K562 (cell line): ENCODE data around the gene CTNNB1. TPM values are rescaled to one million over a fixed set of nuclear protein-coding genes. Genes with fewer than 3 reads are reported as not detected.
A peak's percentile ranks its signal among the peaks of the same experiment; 100 is the strongest.

Experiments
- CHCHD3 ChIP-seq: fragments of 250-450 bp; sonication (Bioruptor Pico); IDR thresholded peaks from 2 replicates; pipeline ENCODE4 v2.1.2; 2022; ENCODE audit warnings: mild to moderate bottlenecking
- ESRRB ChIP-seq: fragments of 250-450 bp; sonication (Bioruptor Pico); IDR thresholded peaks from 2 replicates; pipeline ENCODE4 v1.5.0; 2020; ENCODE audit warnings: mild to moderate bottlenecking, moderate library complexity, borderline replicate concordance
- HNRNPK ChIP-seq: fragments of 200-400 bp; formaldehyde crosslinking; IDR thresholded peaks from one replicate; pipeline ENCODE4 v1.6.1; 2018; ENCODE audit warnings: mild to moderate bottlenecking, low read depth, low read length; ENCODE audit not compliant: poor library complexity, severe bottlenecking
- IFI16 ChIP-seq: fragments of 250-450 bp; sonication (Bioruptor Pico); IDR thresholded peaks from 2 replicates; pipeline ENCODE4 v2.1.2; 2022; ENCODE audit warnings: mild to moderate bottlenecking, inconsistent platforms
- JUN ChIP-seq, 2 experiments: sonication (generic) in 1 of 2; formaldehyde crosslinking in 1 of 2; IDR thresholded peaks; 2 replicates each; pipeline versions ENCODE4 v1.6.1 to v1.8.0; 2012 to 2022; ENCODE audit warnings: borderline replicate concordance in 2 of 2, mild to moderate bottlenecking in 2 of 2, improper control_type of control experiment in 1 of 2, low read depth in 1 of 2, low read length in 1 of 2, missing genetic modification reagents in 1 of 2
- LEF1 ChIP-seq: fragments of 450-650 bp; IDR thresholded peaks from 2 replicates; pipeline ENCODE4 v1.6.1; 2016; ENCODE audit warnings: mild to moderate bottlenecking
- MAFK ChIP-seq: IDR thresholded peaks from 2 replicates; pipeline ENCODE4 v1.6.1; 2011; ENCODE audit warnings: low read length, improper control_type of control experiment
- MLX ChIP-seq, 2 experiments: fragments of 450-650 bp in 1 of 2; sonication (generic) in 1 of 2; formaldehyde crosslinking; conservative IDR thresholded peaks; 2 replicates each; pipeline versions ENCODE4 v1.4.0 to v1.8.1; 2020 to 2022; ENCODE audit warnings: mild to moderate bottlenecking in 1 of 2, missing genetic modification reagents in 1 of 2
- NKRF ChIP-seq: fragments of 450-650 bp; IDR thresholded peaks from 2 replicates; pipeline ENCODE4 v1.6.1; 2016; ENCODE audit warnings: borderline replicate concordance
- NONO ChIP-seq, 2 experiments: fragments of 200-400 bp in 1 of 2; fragments of 450-650 bp in 1 of 2; formaldehyde crosslinking in 1 of 2; IDR thresholded peaks; 2 replicates each; pipeline ENCODE4 v1.6.1; 2017; ENCODE audit warnings: low read depth in 2 of 2, mild to moderate bottlenecking in 2 of 2, moderate library complexity in 2 of 2, low read length in 1 of 2
- PHF20 ChIP-seq: fragments of 450-650 bp; IDR thresholded peaks from 2 replicates; pipeline ENCODE4 v1.6.1; 2018; ENCODE audit not compliant: partially characterized antibody
- POLR2AphosphoS2 ChIP-seq: IDR thresholded peaks from 2 replicates; pipeline ENCODE4 v1.6.1; 2012; ENCODE audit warnings: low read length, improper control_type of control experiment
- RBM34 ChIP-seq: fragments of 200-400 bp; formaldehyde crosslinking; IDR thresholded peaks from 2 replicates; pipeline ENCODE4 v1.6.1; 2018; ENCODE audit warnings: low read length, borderline replicate concordance; ENCODE audit not compliant: insufficient read depth
- SMC3 ChIP-seq: conservative IDR thresholded peaks from 2 replicates; pipeline ENCODE4 v1.6.1; 2011; ENCODE audit warnings: low read depth, low read length, improper control_type of control experiment; ENCODE audit not compliant: insufficient read depth
- SNIP1 ChIP-seq: fragments of 450-650 bp; IDR thresholded peaks from 2 replicates; pipeline ENCODE4 v1.7.1; 2017; ENCODE audit warnings: low read depth, mild to moderate bottlenecking
- SP2 ChIP-seq: IDR thresholded peaks from 2 replicates; pipeline ENCODE4 v1.6.1; 2011; ENCODE audit warnings: mild to moderate bottlenecking, low read depth, low read length, moderate library complexity; ENCODE audit not compliant: poor library complexity, severe bottlenecking; ENCODE audit errors: extremely low read depth
- THRAP3 ChIP-seq: fragments of 450-650 bp; IDR thresholded peaks from 2 replicates; pipeline ENCODE4 v1.6.1; 2016; ENCODE audit warnings: mild to moderate bottlenecking, inconsistent platforms, borderline replicate concordance
- XRCC4 ChIP-seq: IDR thresholded peaks from one replicate; pipeline ENCODE4 v1.6.1; 2011; ENCODE audit not compliant: insufficient read depth, insufficient read length; ENCODE audit errors: extremely low read depth
- ZBTB8A ChIP-seq: fragments of 450-650 bp; IDR thresholded peaks from 2 replicates; pipeline ENCODE4 v1.6.1; 2018; ENCODE audit warnings: mild to moderate bottlenecking, moderate library complexity; ENCODE audit not compliant: partially characterized antibody
- ZFPM2 ChIP-seq: fragments of 250-450 bp; sonication (Bioruptor Pico); IDR thresholded peaks from 2 replicates; pipeline ENCODE4 v1.5.1; 2022; ENCODE audit warnings: mild to moderate bottlenecking
- ZNF197 ChIP-seq: fragments of 200-800 bp; sonication (Bioruptor generic); IDR thresholded peaks from 2 replicates; pipeline ENCODE4 v1.6.1; 2016; ENCODE audit warnings: low read depth, missing genetic modification characterization, missing compliant biosample characterization
- ZNF445 ChIP-seq: fragments of 250-450 bp; sonication (Bioruptor Pico); IDR thresholded peaks from 2 replicates; pipeline ENCODE4 v1.4.0; 2020; ENCODE audit warnings: low read depth, mild to moderate bottlenecking, moderate library complexity
- ZNF695 ChIP-seq: fragments of 450-650 bp; formaldehyde crosslinking; IDR thresholded peaks from 2 replicates; pipeline ENCODE4 v1.4.0; 2020; ENCODE audit warnings: mild to moderate bottlenecking, moderate library complexity
- ZNF785 ChIP-seq: fragments of 250-450 bp; sonication (Bioruptor Pico); IDR thresholded peaks from 2 replicates; pipeline ENCODE4 v1.4.0; 2020; ENCODE audit warnings: mild to moderate bottlenecking
- polyA plus RNA-seq, 8 experiments: library from polyadenylated mRNA; depleted of rRNA in 4 of 8; stranded (reverse) in 5 of 8; unstranded in 3 of 8; fragments of >200 nt; fragmentation: Nextera tagmentation in 2 of 8; fragmentation: Illumina TruSeq in 1 of 8; extraction: Ambion mirVana in 2 of 8; extraction: Trizol in 1 of 8; gene quantifications; 2 replicates each; pipeline versions ENCODE4 v1.2.1 to v1.2.3, GENCODE V29; 2011 to 2014; ENCODE audit warnings: inconsistent platforms in 1 of 8, missing spikeins in 1 of 8
- total RNA-seq, 7 experiments: library from RNA; depleted of rRNA in 6 of 7; stranded (reverse); fragments of >200 nt in 6 of 7; fragmentation: Illumina TruSeq in 2 of 7; extraction: Trizol in 2 of 7; gene quantifications; 2 replicates each; pipeline versions ENCODE4 v1.2.1 to v1.2.3, GENCODE V29; 2011 to 2021; ENCODE audit warnings: low replicate concordance in 1 of 7

CTNNB1 gene
- total and polyA plus RNA-seq, 9 of the 15 experiments (the other 6 are each of a cell fraction or from before 2014, with no cell fraction given) = 44.3 to 193 (median 154) TPM

- TF ChIP-seq ZNF445 (CRISPR knock-in tag) (no peak; the same call in 1 of the 2 replicates), THRAP3 (no peak), LEF1 (no peak), CHCHD3 (CRISPR knock-in tag) (0 out of 2 replicates have a peak, but pooled peaks have one; percentile 76), SP2 (no peak), NONO (IDR thresholded peaks at IDR 0.05; ENCODE audit: low read depth in 2 of 2, low read length in 1 of 2) (peak; percentile 90 to 95), JUN (IDR thresholded peaks at IDR 0.05; ENCODE audit: borderline replicate concordance, low read depth, low read length) (no peak; the same call in 1 of the 2 replicates), JUN (CRISPR knock-in tag; IDR thresholded peaks at IDR 0.05; ENCODE audit: borderline replicate concordance) (peak; percentile 85; the same call in 1 of the 2 replicates), SMC3 (no peak), RBM34 (peak; percentile 51; the same call in 1 of the 2 replicates), ZNF197 (CRISPR knock-in tag) (no peak), PHF20 (peak; percentile 83), ZBTB8A (no peak), MLX (CRISPR knock-in tag; conservative IDR thresholded peaks at IDR 0.05) (0 out of 4 replicates have a peak, but pooled peaks of 1 of the 2 experiments have one; percentile 67), MAFK (no peak), SNIP1 (no peak), POLR2AphosphoS2 (peak; percentile 73; the same call in 1 of the 2 replicates), ZNF785 (CRISPR knock-in tag) (no peak), HNRNPK (peak; percentile 59), ZNF695 (CRISPR knock-in tag) (no peak), NKRF (no peak), ZFPM2 (0 out of 2 replicates have a peak, but pooled peaks have one; percentile 42), IFI16 (CRISPR knock-in tag) (no peak), ESRRB (peak; percentile 64; the same call in 1 of the 2 replicates), XRCC4 (no peak)
Measured at GRCh38 chr3:41198950-41199865, at the start of gene CTNNB1 (continued).
